Stimulated activated CD8-positive, alpha-beta memory T cell treated with anti-CD3 and anti-CD28 coated beads, Interleukin-4, amount 100 ng/mL, for 1 hour (primary cell): ENCODE measurements around the gene BMAL2.

Experiments
- DNase-seq, 2 donors: peaks; one replicate each; pipeline ENCODE4 v3.0.0-alpha.2; 2020; ENCODE audit warnings: low read depth in 2 of 2, low spot score in 1 of 2

Gene BMAL2

GRCh38 chr12:27351476-27351875 is 18.8 kb downstream of the BMAL2 start:
- DNase-seq: no peak

GRCh38 chr12:27355486-27355885 is 22.9 kb downstream of the BMAL2 start:
- no peak for DNase-seq

- no peak for DNase-seq
Observed at GRCh38 chr12:27355979-27356378, 23.3 kb downstream of the BMAL2 start.

- no peak for DNase-seq
Observed at GRCh38 chr12:27359578-27360340, 27.1 kb downstream of the BMAL2 start.

- DNase-seq: no peak
Observed at GRCh38 chr12:27361372-27361771, 28.7 kb downstream of the BMAL2 start.

GRCh38 chr12:27366621-27367020 is 34.0 kb downstream of the BMAL2 start:
- DNase-seq: no peak

GRCh38 chr12:27367078-27367477 is 34.4 kb downstream of the BMAL2 start:
- DNase-seq: no peak

GRCh38 chr12:27382171-27382795 is 49.6 kb downstream of the BMAL2 start:
- no peak for DNase-seq
